ENCODE results near the gene KNCN.

Gene KNCN

GRCh38 chr1:46520063-46520911 is 31.2 kb downstream of the KNCN start:
- ChIA-PET CTCF (interaction anchor here (1.1 to 9.0 kb wide), 7 partner anchors 7 to 78 kb away, joined by 5 to 56 read pairs (median 19); a partner anchor contains a TSS), POLR2A (no interaction called here)
- H3K4me1 ChIP-seq (ENCODE audit: control insufficient read depth, insufficient read depth, low read length): peaks cover 5% of the 10 kb centered on the region; the same call in 1 of the 2 replicates
- H3K36me3 ChIP-seq (ENCODE audit: control insufficient read depth in 2 of 2, insufficient read depth in 1 of 2, low read length in 2 of 2): no peaks in the 10 kb centered on the region
- no peak overlapping the region for H3K27ac ChIP-seq (ENCODE audit: extremely low read depth, low read depth, low read length)
- no peak overlapping the region for H3K4me3 ChIP-seq (ENCODE audit: low read depth, low read length)
- no peaks in the 10 kb centered on the region for H3K9me3 ChIP-seq (ENCODE audit: control insufficient read depth, insufficient read depth, low read depth, low read length)
- no peak for TF ChIP-seq ZNF580 (tag by site-specific recombination; IDR thresholded peaks at IDR 0.05)
- peak; percentile 40 for TF ChIP-seq GLIS2 (tag by site-specific recombination; IDR thresholded peaks at IDR 0.05)
- no peak for TF ChIP-seq ZNF518A (tag by site-specific recombination; conservative IDR thresholded peaks at IDR 0.05; ENCODE audit: low read depth)
- TF ChIP-seq ZNF610 (tag by site-specific recombination; IDR thresholded peaks at IDR 0.05; ENCODE audit: borderline replicate concordance): no peak
- no peak for TF ChIP-seq ZBTB11 (tag by site-specific recombination; conservative IDR thresholded peaks at IDR 0.05; ENCODE audit: low read depth)
- no peak for TF ChIP-seq ZNF571 (tag by site-specific recombination; IDR thresholded peaks at IDR 0.05)
- TF ChIP-seq ZNF549 (tag by site-specific recombination; IDR thresholded peaks at IDR 0.05): no peak
- TF ChIP-seq ZBTB6 (tag by site-specific recombination; IDR thresholded peaks at IDR 0.05): no peak
- no peak for TF ChIP-seq ZSCAN4 (tag by site-specific recombination; IDR thresholded peaks at IDR 0.05)
- no peak for TF ChIP-seq YY1 (tag by site-specific recombination; IDR thresholded peaks at IDR 0.05)
- no peak for TF ChIP-seq ZNF16 (tag by site-specific recombination; IDR thresholded peaks at IDR 0.05; ENCODE audit: low read depth)
- TF ChIP-seq ZNF19 (tag by site-specific recombination; IDR thresholded peaks at IDR 0.05; ENCODE audit: low read depth): no peak
- no peak for TF ChIP-seq ZNF112 (tag by site-specific recombination; IDR thresholded peaks at IDR 0.05)
- no peak for TF ChIP-seq KLF10 (tag by site-specific recombination; IDR thresholded peaks at IDR 0.05)
- TF ChIP-seq ZNF585B (tag by site-specific recombination; IDR thresholded peaks at IDR 0.05): no peak
- TF ChIP-seq ZNF530 (tag by site-specific recombination; IDR thresholded peaks at IDR 0.05; ENCODE audit: low read depth): no peak
- TF ChIP-seq PRDM6 (tag by site-specific recombination; IDR thresholded peaks at IDR 0.05): no peak
- no peak for TF ChIP-seq ZNF660 (tag by site-specific recombination; IDR thresholded peaks at IDR 0.05)
- no peak for TF ChIP-seq ZNF510 (tag by site-specific recombination; IDR thresholded peaks at IDR 0.05; ENCODE audit: insufficient replicate concordance)
- TF ChIP-seq ZNF544 (tag by site-specific recombination; IDR thresholded peaks at IDR 0.05): no peak
- no peak for TF ChIP-seq PRDM1 (tag by site-specific recombination; IDR thresholded peaks at IDR 0.05)
- peak; percentile 63 for TF ChIP-seq ZNF341 (tag by site-specific recombination; IDR thresholded peaks at IDR 0.05; ENCODE audit: low read depth)
- TF ChIP-seq ZNF335 (tag by site-specific recombination; conservative IDR thresholded peaks at IDR 0.05): peak; percentile 59; the same call in 1 of the 2 replicates

Measured in HEK293 (cell line).